Sigmoid colon (tissue), 7 donors: ENCODE data around the gene MESD. TPM values are rescaled to one million over a fixed set of nuclear protein-coding genes. Genes with fewer than 3 reads are reported as not detected.

Experiments
- DNase-seq: peaks from one replicate; pipeline ENCODE4 v3.0.0-alpha.2; 2019
- H3K27ac ChIP-seq, 4 donors: fragments of 200-600 bp; sonication (generic); one replicate each; pipeline ENCODE4 v1.5.1; 2016 to 2019; ENCODE audit warnings: mild to moderate bottlenecking in 1 of 4
- H3K27me3 ChIP-seq, 3 donors: fragments of 200-600 bp; sonication (generic); one replicate each; pipeline ENCODE4 v1.5.1; 2019; ENCODE audit warnings: mild to moderate bottlenecking in 1 of 3
- H3K36me3 ChIP-seq, 4 donors: fragments of 200-600 bp; sonication (generic); one replicate each; pipeline ENCODE4 v1.5.1; 2016 to 2019
- H3K4me1 ChIP-seq, 4 donors: fragments of 200-600 bp; sonication (generic); one replicate each; pipeline ENCODE4 v1.5.1; 2017 to 2019
- H3K4me3 ChIP-seq, 4 donors: fragments of 200-600 bp; sonication (generic); one replicate each; pipeline ENCODE4 v1.5.1; 2017 to 2019; ENCODE audit warnings: mild to moderate bottlenecking in 2 of 4, moderate library complexity in 1 of 4
- H3K9me3 ChIP-seq, 4 donors: fragments of 200-600 bp in 3 of 4; sonication (generic) in 3 of 4; one replicate each; pipeline versions ENCODE4 v1.5.1 to v1.6.1; 2013 to 2019
- CTCF ChIP-seq, 4 experiments: fragments of 450-650 bp in 3 of 4; fragments of 200-600 bp in 1 of 4; IDR thresholded peaks; one replicate each; pipeline ENCODE4 v1.5.1; 2016 to 2019; ENCODE audit warnings: antibody characterized with exemption in 4 of 4, mild to moderate bottlenecking in 3 of 4, moderate library complexity in 2 of 4
- EP300 ChIP-seq, 4 donors: sonication (generic); formaldehyde crosslinking; IDR thresholded peaks; one replicate each; pipeline ENCODE4 v1.6.1; 2017; ENCODE audit warnings: antibody characterized with exemption in 4 of 4
- POLR2A ChIP-seq, 2 donors: fragments of 450-650 bp; IDR thresholded peaks; one replicate each; pipeline ENCODE4 v1.6.1; 2016; ENCODE audit warnings: antibody characterized with exemption in 2 of 2, mild to moderate bottlenecking in 2 of 2, moderate library complexity in 2 of 2
- POLR2AphosphoS5 ChIP-seq, 4 donors: sonication (generic); formaldehyde crosslinking; IDR thresholded peaks; one replicate each; pipeline ENCODE4 v1.6.1; 2017; ENCODE audit warnings: antibody characterized with exemption in 4 of 4
- WGBS, 2 donors: extraction: QIAGEN DNeasy Blood & Tissue Kit; methylation state at CpG; one replicate each; pipeline ENCODE4 v1.1.7; 2013; 5-methylcytosine and 5-hydroxymethylcytosine counted together
- intact Hi-C: fragments of 100-400 bp; cut with DNase I; formaldehyde crosslinking; loops from one replicate; pipeline ENCODE4 v1.15.1; 2023
- polyA plus RNA-seq, 3 donors: library from polyadenylated mRNA; stranded (reverse); fragments of 200-250 nt; gene quantifications; one replicate each; pipeline ENCODE4 v1.2.3, GENCODE V29; 2013
- total RNA-seq, 4 donors: library from RNA; depleted of rRNA; stranded (reverse); fragments of >200 nt; gene quantifications; one replicate each; pipeline ENCODE4 v1.1.0, GENCODE V29; 2016
- donor health status: healthy with polysubstance abuse.
- donor health status: Bipolar disorder and iron deficiency.
- donor health status: healthy.

Gene MESD
- total and polyA plus RNA-seq, 7 donors = 5.4 to 20.8 (median 14.6) TPM

- Histone ChIP-seq H3K4me3 (no peak overlapping the region), H3K27ac (peak overlapping the region in 1 of 4 donors; percentile 15), H3K4me1 (peaks cover 0 to 29% (median 15%) of the 10 kb centered on the region in 4 donors), H3K36me3 (no peaks in the 10 kb centered on the region), H3K9me3 (no peaks in the 10 kb centered on the region), H3K27me3 (no peaks in the 10 kb centered on the region)
- WGBS, 2 donors = 8 to 46% methylated on average over 1 of the region's 1 CpG
- TF ChIP-seq POLR2AphosphoS5 (IDR thresholded peaks at IDR 0.05) (no peak), POLR2A (IDR thresholded peaks at IDR 0.05) (no peak)
- no peak for DNase-seq
- intact Hi-C loops = no loop called here
Measured at GRCh38 chr15:81032818-81033217, 43.2 kb upstream of the MESD start.

GRCh38 chr15:81032355-81032754 is 42.7 kb upstream of the MESD start:
- no peaks in the 10 kb centered on the region for H3K9me3 ChIP-seq
- H3K27me3 ChIP-seq = no peaks in the 10 kb centered on the region
- peaks cover 0 to 28% (median 15%) of the 10 kb centered on the region in 4 donors for H3K4me1 ChIP-seq
- no peak overlapping the region for H3K27ac ChIP-seq
- TF ChIP-seq POLR2AphosphoS5 (IDR thresholded peaks at IDR 0.05) (no peak), POLR2A (IDR thresholded peaks at IDR 0.05) (no peak), CTCF (IDR thresholded peaks at IDR 0.05) (no peak), EP300 (IDR thresholded peaks at IDR 0.05) (no peak)
- no peak overlapping the region for H3K4me3 ChIP-seq
- intact Hi-C loops = no loop called here
- H3K36me3 ChIP-seq = no peaks in the 10 kb centered on the region
- 26 to 74% methylated on average over 4 of the region's 4 CpGs for whole genome bisulfite sequencing, 2 donors
- DNase-seq = no peak

- no peak for TF ChIP-seq POLR2A (IDR thresholded peaks at IDR 0.05)
- no peak for TF ChIP-seq POLR2AphosphoS5 (IDR thresholded peaks at IDR 0.05)
- TF ChIP-seq EP300 (IDR thresholded peaks at IDR 0.05) = no peak
- no peak for TF ChIP-seq CTCF (IDR thresholded peaks at IDR 0.05)
- WGBS, 2 donors = 86 to 91% methylated on average over 4 of the region's 4 CpGs
- Histone ChIP-seq H3K4me3 (no peak overlapping the region), H3K27ac (no peak overlapping the region), H3K36me3 (no peaks in the 10 kb centered on the region), H3K27me3 (no peaks in the 10 kb centered on the region), H3K4me1 (peaks cover 0 to 18% (median 11%) of the 10 kb centered on the region in 4 donors), H3K9me3 (no peaks in the 10 kb centered on the region)
- intact Hi-C loops = no loop called here
- DNase-seq = no peak
Measured at GRCh38 chr15:81031203-81031602, 41.6 kb upstream of the MESD start.

- no peak for TF ChIP-seq POLR2A (IDR thresholded peaks at IDR 0.05)
- WGBS, 2 donors = 71 to 79% methylated on average over 3 of the region's 3 CpGs
- Histone ChIP-seq H3K27me3 (no peaks in the 10 kb centered on the region), H3K36me3 (no peaks in the 10 kb centered on the region), H3K9me3 (no peaks in the 10 kb centered on the region), H3K27ac (no peak overlapping the region), H3K4me3 (no peak overlapping the region), H3K4me1 (peaks cover 0 to 17% (median 11%) of the 10 kb centered on the region in 4 donors)
- DNase-seq = no peak
- intact Hi-C loops = no loop called here
Measured at GRCh38 chr15:81030301-81030750, 40.7 kb upstream of the MESD start.

GRCh38 chr15:81029414-81030300 is 40.0 kb upstream of the MESD start:
- H3K4me1 ChIP-seq = peaks cover 0 to 17% (median 12%) of the 10 kb centered on the region in 4 donors
- H3K36me3 ChIP-seq = no peaks in the 10 kb centered on the region
- H3K27ac ChIP-seq = peak overlapping the region in 1 of 4 donors; percentile 34
- 61 to 68% methylated on average over 3 of the region's 3 CpGs for WGBS, 2 donors
- intact Hi-C loops = no loop called here
- H3K27me3 ChIP-seq = no peaks in the 10 kb centered on the region
- H3K9me3 ChIP-seq = no peaks in the 10 kb centered on the region
- no peak for DNase-seq
- no peak overlapping the region for H3K4me3 ChIP-seq
- TF ChIP-seq POLR2AphosphoS5 (IDR thresholded peaks at IDR 0.05) (peak in 1 of 4 donors; percentile 12), EP300 (IDR thresholded peaks at IDR 0.05) (no peak)

- H3K4me1 ChIP-seq = peaks cover 0 to 10% (median 0%) of the 10 kb centered on the region in 4 donors
- H3K27me3 ChIP-seq = no peaks in the 10 kb centered on the region
- no peak overlapping the region for H3K4me3 ChIP-seq
- H3K27ac ChIP-seq = no peak overlapping the region
- TF ChIP-seq CTCF (IDR thresholded peaks at IDR 0.05) (no peak), EP300 (IDR thresholded peaks at IDR 0.05) (no peak), POLR2AphosphoS5 (IDR thresholded peaks at IDR 0.05) (no peak), POLR2A (IDR thresholded peaks at IDR 0.05) (no peak)
- 93 to 97% methylated on average over 2 of the region's 2 CpGs for WGBS, 2 donors
- DNase-seq = no peak
- H3K36me3 ChIP-seq = no peaks in the 10 kb centered on the region
- H3K9me3 ChIP-seq = no peaks in the 10 kb centered on the region
- intact Hi-C loops = no loop called here
Measured at GRCh38 chr15:81026836-81027599, 37.4 kb upstream of the MESD start.
